Measurements from ENCODE around the gene BDH1. TPM values are rescaled to one million over a fixed set of nuclear protein-coding genes. Genes with fewer than 3 reads are reported as not detected.
A peak's percentile ranks its signal among the peaks of the same experiment; 100 is the strongest.
"Not testable (repeated sequence)": the region's sequence is repeated elsewhere in the genome, so short reads cannot be mapped to it uniquely, and the experiment has no call there.

BDH1 gene, protein sequence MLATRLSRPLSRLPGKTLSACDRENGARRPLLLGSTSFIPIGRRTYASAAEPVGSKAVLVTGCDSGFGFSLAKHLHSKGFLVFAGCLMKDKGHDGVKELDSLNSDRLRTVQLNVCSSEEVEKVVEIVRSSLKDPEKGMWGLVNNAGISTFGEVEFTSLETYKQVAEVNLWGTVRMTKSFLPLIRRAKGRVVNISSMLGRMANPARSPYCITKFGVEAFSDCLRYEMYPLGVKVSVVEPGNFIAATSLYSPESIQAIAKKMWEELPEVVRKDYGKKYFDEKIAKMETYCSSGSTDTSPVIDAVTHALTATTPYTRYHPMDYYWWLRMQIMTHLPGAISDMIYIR
- 19.5 TPM for polyA plus RNA-seq (2012; ENCODE audit: insufficient read depth, insufficient read length, low read depth)

GRCh38 chr3:197555281-197556261 is at the start of gene BDH1:
TSS of gene BDH1 (minus strand) at chr3:197555968. CDS start at chr3:197546443, 9,525 bp downstream.
- Histone ChIP-seq H3K4me1 (peaks cover 5% of the 10 kb centered on the region), H3K36me3 (no peaks in the 10 kb centered on the region), H3K4me3 (ENCODE audit: low read depth, low read length) (peak within 1 kb of the TSS; percentile 68), H3K9me3 (no peaks in the 10 kb centered on the region), H3K27me3 (no peaks in the 10 kb centered on the region)
- DNase-seq, result peak; percentile 76
- TF ChIP-seq, protein P1, sequence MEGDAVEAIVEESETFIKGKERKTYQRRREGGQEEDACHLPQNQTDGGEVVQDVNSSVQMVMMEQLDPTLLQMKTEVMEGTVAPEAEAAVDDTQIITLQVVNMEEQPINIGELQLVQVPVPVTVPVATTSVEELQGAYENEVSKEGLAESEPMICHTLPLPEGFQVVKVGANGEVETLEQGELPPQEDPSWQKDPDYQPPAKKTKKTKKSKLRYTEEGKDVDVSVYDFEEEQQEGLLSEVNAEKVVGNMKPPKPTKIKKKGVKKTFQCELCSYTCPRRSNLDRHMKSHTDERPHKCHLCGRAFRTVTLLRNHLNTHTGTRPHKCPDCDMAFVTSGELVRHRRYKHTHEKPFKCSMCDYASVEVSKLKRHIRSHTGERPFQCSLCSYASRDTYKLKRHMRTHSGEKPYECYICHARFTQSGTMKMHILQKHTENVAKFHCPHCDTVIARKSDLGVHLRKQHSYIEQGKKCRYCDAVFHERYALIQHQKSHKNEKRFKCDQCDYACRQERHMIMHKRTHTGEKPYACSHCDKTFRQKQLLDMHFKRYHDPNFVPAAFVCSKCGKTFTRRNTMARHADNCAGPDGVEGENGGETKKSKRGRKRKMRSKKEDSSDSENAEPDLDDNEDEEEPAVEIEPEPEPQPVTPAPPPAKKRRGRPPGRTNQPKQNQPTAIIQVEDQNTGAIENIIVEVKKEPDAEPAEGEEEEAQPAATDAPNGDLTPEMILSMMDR (IDR thresholded peaks at IDR 0.05; ENCODE audit: low read depth, low read length), result no peak

- Histone ChIP-seq H3K4me1 (no peaks in the 10 kb centered on the region), H3K4me3 (ENCODE audit: low read depth, low read length) (no peak overlapping the region), H3K9me3 (no peaks in the 10 kb centered on the region), H3K36me3 (peaks cover 20% of the 10 kb centered on the region), H3K27me3 (no peaks in the 10 kb centered on the region)
- no peak for DNase-seq
- TF ChIP-seq, protein P1 (IDR thresholded peaks at IDR 0.05; ENCODE audit: low read depth, low read length), result no peak
These were observed 47.7 kb upstream of the BDH1 start for GRCh38 chr3:197603317-197603933.

- H3K4me1 ChIP-seq; H3K4me3 ChIP-seq (ENCODE audit: low read depth, low read length); DNase-seq; H3K27me3 ChIP-seq; H3K9me3 ChIP-seq: not testable (repeated sequence)
- H3K36me3 ChIP-seq, result peaks cover 14% of the 10 kb centered on the region
These were observed 46.6 kb upstream of the BDH1 start for GRCh38 chr3:197602351-197602750.

GRCh38 chr3:197601566-197601840 is 45.7 kb upstream of the BDH1 start:
- not testable (repeated sequence) for H3K4me3 ChIP-seq (ENCODE audit: low read depth, low read length); H3K9me3 ChIP-seq; H3K4me1 ChIP-seq; H3K36me3 ChIP-seq; H3K27me3 ChIP-seq; DNase-seq

- Histone ChIP-seq H3K36me3 (peaks cover under 1% of the 10 kb centered on the region; the same call in 1 of the 2 replicates), H3K4me1 (no peaks in the 10 kb centered on the region), H3K9me3 (no peaks in the 10 kb centered on the region), H3K4me3 (ENCODE audit: low read depth, low read length) (no peak overlapping the region), H3K27me3 (no peaks in the 10 kb centered on the region)
- no peak for DNase-seq
- TF ChIP-seq, protein P1 (IDR thresholded peaks at IDR 0.05; ENCODE audit: low read depth, low read length), result no peak
These were observed 45.2 kb upstream of the BDH1 start for GRCh38 chr3:197600796-197601565.

GRCh38 chr3:197599089-197599765 is 43.5 kb upstream of the BDH1 start:
- no peaks in the 10 kb centered on the region for H3K4me1 ChIP-seq
- H3K27me3 ChIP-seq, result no peaks in the 10 kb centered on the region
- H3K36me3 ChIP-seq, result no peaks in the 10 kb centered on the region
- TF ChIP-seq, protein P1 (IDR thresholded peaks at IDR 0.05; ENCODE audit: low read depth, low read length), result peak; percentile 87
- no peaks in the 10 kb centered on the region for H3K9me3 ChIP-seq
- peak overlapping the region; percentile 63 for H3K4me3 ChIP-seq (ENCODE audit: low read depth, low read length)
- DNase-seq, result peak; percentile 92
